ENCODE data around the gene SERPINA9.

The SERPINA9 gene

DNA sequence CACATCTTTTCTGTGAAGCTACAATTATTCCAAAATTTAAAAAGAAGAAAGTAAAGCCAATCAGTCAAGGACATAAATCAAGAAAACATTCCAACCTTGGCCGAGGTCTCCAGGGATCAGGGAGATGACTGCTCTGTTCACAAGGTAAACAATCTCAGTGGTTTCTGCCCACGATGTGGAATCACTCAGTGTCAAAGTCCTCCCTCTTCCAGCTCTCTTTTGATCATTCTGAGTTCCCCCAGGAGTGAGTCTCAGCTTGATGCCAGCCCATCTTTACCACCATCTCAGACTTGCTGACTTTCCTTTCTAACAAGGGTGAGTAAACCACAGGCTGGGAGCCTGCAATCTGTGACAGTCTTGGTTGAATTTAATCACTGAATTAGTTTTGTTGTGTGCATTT, 4.8 kb upstream of the SERPINA9 start:
- H3K4me3 ChIP-seq: no peak overlapping the region
- TF ChIP-seq, protein P1, sequence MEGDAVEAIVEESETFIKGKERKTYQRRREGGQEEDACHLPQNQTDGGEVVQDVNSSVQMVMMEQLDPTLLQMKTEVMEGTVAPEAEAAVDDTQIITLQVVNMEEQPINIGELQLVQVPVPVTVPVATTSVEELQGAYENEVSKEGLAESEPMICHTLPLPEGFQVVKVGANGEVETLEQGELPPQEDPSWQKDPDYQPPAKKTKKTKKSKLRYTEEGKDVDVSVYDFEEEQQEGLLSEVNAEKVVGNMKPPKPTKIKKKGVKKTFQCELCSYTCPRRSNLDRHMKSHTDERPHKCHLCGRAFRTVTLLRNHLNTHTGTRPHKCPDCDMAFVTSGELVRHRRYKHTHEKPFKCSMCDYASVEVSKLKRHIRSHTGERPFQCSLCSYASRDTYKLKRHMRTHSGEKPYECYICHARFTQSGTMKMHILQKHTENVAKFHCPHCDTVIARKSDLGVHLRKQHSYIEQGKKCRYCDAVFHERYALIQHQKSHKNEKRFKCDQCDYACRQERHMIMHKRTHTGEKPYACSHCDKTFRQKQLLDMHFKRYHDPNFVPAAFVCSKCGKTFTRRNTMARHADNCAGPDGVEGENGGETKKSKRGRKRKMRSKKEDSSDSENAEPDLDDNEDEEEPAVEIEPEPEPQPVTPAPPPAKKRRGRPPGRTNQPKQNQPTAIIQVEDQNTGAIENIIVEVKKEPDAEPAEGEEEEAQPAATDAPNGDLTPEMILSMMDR (IDR thresholded peaks at IDR 0.05): no peak
- no peak overlapping the region for H3K27ac ChIP-seq
- DNase-seq (ENCODE audit: low spot score): no peak

DNA sequence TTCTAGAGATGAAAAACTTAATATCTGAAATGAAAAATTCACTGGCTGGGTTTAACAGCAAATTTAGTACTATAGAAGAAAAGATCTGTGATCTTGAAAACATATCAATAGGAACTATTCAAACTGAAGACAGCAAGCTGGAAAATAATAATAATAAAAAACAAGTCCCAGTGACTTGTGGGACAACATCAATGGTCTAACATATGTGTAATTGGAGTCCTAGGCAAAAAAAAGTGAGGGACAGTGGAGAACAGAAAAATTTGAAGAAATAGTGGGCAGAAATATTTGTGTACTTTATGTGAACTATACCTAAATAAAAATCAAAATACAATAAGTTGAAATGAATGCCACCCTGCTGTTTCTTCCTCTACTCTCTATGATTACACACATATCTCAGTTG, 2.4 kb upstream of the SERPINA9 start:
- H3K27ac ChIP-seq: no peak overlapping the region
- H3K4me3 ChIP-seq: no peak overlapping the region
- TF ChIP-seq, protein P1 (IDR thresholded peaks at IDR 0.05): no peak
- no peak for DNase-seq (ENCODE audit: low spot score)

DNA sequence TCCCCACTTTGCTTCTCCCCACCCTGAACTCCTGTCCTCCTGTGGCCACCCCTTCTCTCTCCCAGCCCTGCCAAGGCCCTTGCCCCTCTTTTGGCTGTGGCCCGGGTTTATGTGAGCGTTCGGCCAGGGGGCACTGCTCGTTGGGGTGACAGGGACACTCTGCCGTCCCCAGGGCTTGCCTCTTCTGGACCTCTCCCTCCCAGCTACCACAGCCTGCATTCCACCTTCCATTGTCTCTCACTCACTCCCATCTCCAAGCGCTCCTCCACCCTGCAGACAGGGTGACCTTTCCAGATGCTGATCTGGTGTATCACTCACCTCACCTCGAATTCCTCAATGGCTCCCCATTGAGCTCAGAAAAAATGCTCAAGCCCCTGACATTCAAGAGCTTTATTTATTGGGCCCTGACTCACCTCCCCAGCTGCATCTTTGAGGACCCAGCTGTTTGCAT, 1.4 kb downstream of the SERPINA9 start:
- no peak overlapping the region for H3K27ac ChIP-seq
- peak; percentile 64 for DNase-seq (ENCODE audit: low spot score)
- no peak overlapping the region for H3K4me3 ChIP-seq
- TF ChIP-seq, protein P1 (IDR thresholded peaks at IDR 0.05): no peak

DNA sequence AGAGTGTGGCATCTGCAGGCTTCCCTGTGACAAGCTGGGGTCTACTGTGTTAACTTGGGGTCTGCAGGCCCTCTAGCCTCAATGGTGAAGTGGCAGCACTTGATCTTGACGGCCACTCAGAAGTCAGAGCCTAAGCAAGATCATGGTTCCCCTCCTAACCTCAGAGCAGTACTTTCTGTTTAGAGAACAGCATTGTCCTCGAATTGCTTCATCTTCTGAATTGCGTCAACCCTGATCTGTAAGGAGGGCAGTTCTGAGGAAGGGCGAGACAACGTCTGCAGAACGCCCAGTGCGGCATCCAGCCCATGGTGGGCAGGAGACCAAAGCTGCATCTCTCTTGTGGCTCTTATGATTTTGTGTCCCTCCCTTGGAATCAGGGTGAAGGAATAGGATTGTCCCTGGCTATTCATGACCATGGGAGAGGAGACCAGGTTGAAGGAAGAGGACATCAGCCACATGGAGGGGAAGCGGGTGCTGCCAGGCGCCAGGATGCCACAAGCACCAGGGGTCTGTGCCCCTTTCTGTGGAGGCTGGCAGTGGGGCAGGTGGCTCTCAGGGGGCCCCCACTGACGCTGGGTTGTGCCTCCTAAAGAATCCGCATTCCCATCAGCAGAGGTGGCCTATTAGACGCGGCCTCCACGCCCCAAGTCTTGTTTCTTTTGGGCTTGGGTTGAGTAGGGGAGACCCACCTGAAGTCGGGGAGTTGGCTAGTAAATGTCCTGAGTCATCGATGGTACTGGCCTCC, 2.2 kb downstream of the SERPINA9 start:
- no peak overlapping the region for H3K27ac ChIP-seq
- H3K4me3 ChIP-seq: no peak overlapping the region
- TF ChIP-seq, protein P1 (IDR thresholded peaks at IDR 0.05): no peak
- DNase-seq (ENCODE audit: low spot score): peak; percentile 57

DNA sequence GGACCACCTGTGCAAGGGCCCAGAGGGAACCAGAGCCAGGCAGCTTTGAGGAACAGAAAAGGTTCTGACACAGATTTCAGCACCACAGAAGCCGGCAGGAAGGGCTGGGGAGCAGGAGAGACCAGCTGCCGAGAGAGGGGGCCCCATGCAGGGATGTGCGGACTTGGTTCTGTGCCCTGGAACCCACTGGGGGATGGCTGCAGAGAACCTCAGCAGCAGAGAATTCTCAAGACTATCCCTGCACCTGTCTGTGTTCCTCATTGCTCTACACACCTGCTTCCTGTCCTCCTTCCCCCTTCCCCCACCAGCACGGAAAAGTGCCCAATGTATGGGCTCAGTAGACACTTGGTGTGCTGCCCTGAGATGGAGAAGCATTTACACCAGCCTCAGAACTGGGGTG, 3.2 kb downstream of the SERPINA9 start:
- H3K4me3 ChIP-seq: no peak overlapping the region
- no peak overlapping the region for H3K27ac ChIP-seq
- peak; percentile 26 for DNase-seq (ENCODE audit: low spot score)
- TF ChIP-seq, protein P1 (IDR thresholded peaks at IDR 0.05): no peak

DNA sequence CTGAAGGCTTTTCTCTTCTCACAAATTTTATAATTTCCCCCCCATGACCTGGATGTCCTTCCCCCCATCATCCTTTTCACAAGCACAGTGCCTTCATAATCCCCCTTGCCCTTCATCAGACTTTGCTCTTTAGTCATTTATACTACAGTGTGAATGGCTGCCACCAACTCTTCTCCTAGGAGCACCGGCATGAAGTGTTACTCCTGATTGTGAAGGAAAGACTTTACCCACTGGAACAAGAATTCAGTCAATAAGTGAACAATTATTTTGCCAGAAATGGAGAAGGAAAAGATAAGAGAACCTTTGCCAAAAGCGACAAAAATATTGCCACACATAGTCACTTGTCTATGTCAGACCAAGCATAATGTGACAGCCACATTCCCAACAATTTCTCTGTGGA, 5.0 kb downstream of the SERPINA9 start:
- no peak overlapping the region for H3K4me3 ChIP-seq
- TF ChIP-seq, protein P1 (IDR thresholded peaks at IDR 0.05): no peak
- no peak overlapping the region for H3K27ac ChIP-seq
- no peak for DNase-seq (ENCODE audit: low spot score)

DNA sequence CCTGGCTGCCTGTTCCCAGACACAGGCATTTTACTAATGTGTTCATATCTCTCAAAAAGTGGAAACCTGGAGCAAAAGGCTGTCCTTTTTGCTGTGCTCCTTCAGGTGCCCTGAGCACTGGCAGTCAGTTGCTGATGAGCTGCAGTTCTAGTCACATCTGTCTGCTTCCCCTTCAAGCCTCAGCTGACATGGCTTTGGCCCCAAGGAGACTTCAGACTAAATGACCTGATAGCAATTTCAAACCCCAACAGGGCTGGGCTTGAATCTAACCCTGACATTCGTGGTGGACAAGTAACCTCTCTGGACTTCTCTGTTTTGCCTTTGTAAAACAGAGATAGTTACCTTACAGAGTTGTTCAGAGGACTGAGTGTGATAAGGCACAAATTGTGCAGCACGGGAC, 5.7 kb downstream of the SERPINA9 start:
- DNase-seq (ENCODE audit: low spot score): peak; percentile 50
- TF ChIP-seq, protein P1 (IDR thresholded peaks at IDR 0.05): no peak
- Histone ChIP-seq H3K4me3 (no peak overlapping the region), H3K27ac (no peak overlapping the region)

All from coronary artery (tissue), 2 donors.